Measurements from ENCODE around the gene KLHL10.
"Not testable (repeated sequence)": the region's sequence is repeated elsewhere in the genome, so short reads cannot be mapped to it uniquely, and the experiment has no call there.

Gene KLHL10

DNA sequence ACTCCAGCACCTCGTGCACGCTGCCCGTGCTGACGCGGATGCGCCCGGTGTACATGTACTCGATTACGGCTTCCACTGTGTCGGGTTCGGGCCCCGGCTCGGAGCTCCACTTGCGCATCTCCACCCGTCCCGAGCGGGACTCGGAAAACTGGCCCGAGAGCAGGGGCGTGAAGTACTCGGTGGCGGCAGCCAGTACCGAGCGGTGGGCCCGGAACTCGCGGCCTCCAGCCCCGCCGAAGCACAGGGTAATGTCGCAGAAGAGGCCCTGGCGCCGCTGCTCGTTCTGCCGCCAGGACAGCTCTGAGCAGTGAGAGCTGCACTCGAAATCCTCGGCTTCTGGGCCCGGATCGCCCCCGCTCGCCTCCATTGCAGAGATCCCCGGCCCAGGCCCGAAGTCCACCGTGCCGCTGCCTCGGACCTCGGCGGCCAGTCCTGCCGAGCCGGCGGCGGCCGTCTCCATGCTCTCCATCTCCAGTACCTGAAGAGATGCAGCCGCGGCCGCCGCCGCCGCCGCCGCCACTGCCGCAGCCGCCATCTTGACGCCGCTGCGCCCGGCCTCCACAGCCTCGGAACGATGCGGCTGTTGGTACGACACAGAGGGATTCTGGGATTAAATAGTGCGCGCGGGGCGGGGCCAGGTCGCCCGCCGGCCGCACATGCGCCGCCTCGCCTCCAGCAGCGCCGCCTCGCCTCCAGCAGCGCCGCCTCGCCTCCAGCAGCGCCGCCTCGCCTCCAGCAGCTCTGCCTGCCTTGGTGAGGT is 27.4 kb downstream of the KLHL10 start, which contains the start of gene KLHL11:
KLHL11 (minus strand) TSS at position 588 of the 760 bp plus-strand sequence; CDS start at position 535, 53 bp downstream.
- Histone ChIP-seq H3K4me1 (ENCODE audit: control insufficient read depth, insufficient read depth, low read length) (peaks cover 14% of the 10 kb centered on the region), H3K36me3 (ENCODE audit: control insufficient read depth, insufficient read depth, low read length, severe bottlenecking) (peaks cover 35% of the 10 kb centered on the region), H3K9ac (ENCODE audit: low read length) (peak within 1 kb of the TSS; percentile 96), H3K4me3 (ENCODE audit: low read length) (peak within 1 kb of the TSS; percentile 92), H3K27me3 (replicated peaks; ENCODE audit: control insufficient read depth, insufficient read depth, low read length) (no peaks in the 10 kb centered on the region), H3K9me3 (ENCODE audit: control insufficient read depth, low read length) (no peaks in the 10 kb centered on the region)
- peak; percentile 97 for DNase-seq (ENCODE audit: low read depth)

DNA sequence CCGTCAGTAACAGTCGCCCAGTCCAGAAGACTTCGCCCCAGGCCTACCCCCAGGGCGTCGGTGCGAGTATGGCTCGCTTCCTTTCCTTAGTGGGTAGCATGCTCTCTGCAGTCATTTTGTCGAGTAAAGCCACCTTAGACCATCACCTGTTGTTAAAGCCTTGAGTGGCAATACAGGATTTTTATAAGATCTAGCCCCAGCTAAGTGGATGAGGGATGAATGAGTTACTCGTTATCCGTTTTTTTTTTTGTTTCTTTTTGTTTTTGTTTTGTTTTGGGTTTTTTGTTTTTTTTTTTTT is 27.9 kb downstream of the KLHL10 start:
- H3K9ac ChIP-seq (ENCODE audit: low read length), result peak overlapping the region; percentile 60
- H3K4me3 ChIP-seq (ENCODE audit: low read length), result peak overlapping the region; percentile 92
- no peak for DNase-seq (ENCODE audit: low read depth)
- no peaks in the 10 kb centered on the region for H3K9me3 ChIP-seq (ENCODE audit: control insufficient read depth, low read length)
- H3K27me3 ChIP-seq (replicated peaks; ENCODE audit: control insufficient read depth, insufficient read depth, low read length), result no peaks in the 10 kb centered on the region
- peaks cover 14% of the 10 kb centered on the region for H3K4me1 ChIP-seq (ENCODE audit: control insufficient read depth, insufficient read depth, low read length)
- peaks cover 40% of the 10 kb centered on the region for H3K36me3 ChIP-seq (ENCODE audit: control insufficient read depth, insufficient read depth, low read length, severe bottlenecking)

DNA sequence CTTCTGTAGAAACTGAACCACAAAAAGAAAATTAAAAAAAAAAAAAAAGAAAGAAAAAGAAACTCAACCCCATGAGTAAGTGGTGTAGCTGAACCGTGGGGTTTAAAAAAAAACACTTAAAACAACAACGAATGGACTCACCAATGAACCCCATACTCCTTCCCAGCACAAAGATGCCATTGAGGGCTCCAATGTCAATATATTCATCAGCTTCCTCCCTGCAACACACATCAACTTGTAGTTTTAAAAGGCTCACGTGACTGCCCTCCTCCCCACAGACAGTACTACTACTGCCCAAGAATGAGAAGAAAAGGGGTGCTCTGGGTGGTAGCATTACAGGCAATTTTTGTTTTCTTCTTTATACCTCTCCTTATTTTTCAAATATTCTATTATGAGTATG is 30.9 kb downstream of the KLHL10 start:
- no peak for DNase-seq (ENCODE audit: low read depth)
- Histone ChIP-seq H3K9ac (ENCODE audit: low read length) (no peak overlapping the region), H3K36me3 (ENCODE audit: control insufficient read depth, insufficient read depth, low read length, severe bottlenecking) (peaks cover 71% of the 10 kb centered on the region), H3K9me3 (ENCODE audit: control insufficient read depth, low read length) (no peaks in the 10 kb centered on the region), H3K27me3 (replicated peaks; ENCODE audit: control insufficient read depth, insufficient read depth, low read length) (no peaks in the 10 kb centered on the region), H3K4me3 (ENCODE audit: low read length) (no peak overlapping the region), H3K4me1 (ENCODE audit: control insufficient read depth, insufficient read depth, low read length) (peaks cover 11% of the 10 kb centered on the region)

DNA sequence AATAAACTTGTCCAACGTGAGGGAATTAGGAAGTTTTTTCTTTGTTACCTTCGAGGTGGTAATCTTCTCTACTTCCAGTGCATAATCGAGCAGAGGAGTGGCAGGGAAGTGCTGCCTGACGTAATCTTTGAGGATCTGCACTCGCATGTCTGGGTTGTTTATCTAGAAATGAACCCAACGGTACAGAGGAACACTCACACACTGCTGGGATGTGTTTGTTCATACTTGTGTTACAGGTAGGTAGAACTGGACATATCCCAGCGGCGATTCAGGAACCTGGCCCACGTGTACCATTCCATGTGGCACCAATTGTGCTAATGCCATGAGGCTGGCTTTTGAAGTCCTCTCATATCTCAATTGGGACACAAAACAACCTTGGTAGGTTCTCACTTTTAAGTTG is 31.8 kb downstream of the KLHL10 start:
- peaks cover 77% of the 10 kb centered on the region for H3K36me3 ChIP-seq (ENCODE audit: control insufficient read depth, insufficient read depth, low read length, severe bottlenecking)
- DNase-seq (ENCODE audit: low read depth), result no peak
- peak overlapping the region; percentile 6 for H3K9ac ChIP-seq (ENCODE audit: low read length)
- H3K9me3 ChIP-seq (ENCODE audit: control insufficient read depth, low read length), result no peaks in the 10 kb centered on the region
- no peaks in the 10 kb centered on the region for H3K27me3 ChIP-seq (replicated peaks; ENCODE audit: control insufficient read depth, insufficient read depth, low read length)
- H3K4me1 ChIP-seq (ENCODE audit: control insufficient read depth, insufficient read depth, low read length), result peaks cover 8% of the 10 kb centered on the region
- no peak overlapping the region for H3K4me3 ChIP-seq (ENCODE audit: low read length)

DNA sequence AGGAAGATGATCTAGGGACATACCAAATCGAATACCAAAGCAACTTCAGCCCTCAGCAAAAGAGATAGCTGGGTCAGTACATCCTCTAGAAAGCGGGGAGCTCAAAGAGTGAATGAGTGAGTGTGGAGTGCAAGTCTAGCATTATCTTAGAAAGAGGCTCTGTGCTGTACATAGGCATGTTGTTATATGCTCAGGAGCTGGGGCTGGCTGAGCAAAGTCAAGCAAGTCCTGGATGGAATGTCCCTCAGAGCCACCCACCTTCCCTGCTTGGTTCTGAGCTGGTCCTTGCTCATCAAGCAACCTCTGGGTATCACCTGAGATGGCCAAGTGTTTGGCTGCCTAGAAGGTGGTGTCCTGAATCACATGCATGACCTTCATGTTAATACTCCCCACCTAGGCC is 32.5 kb downstream of the KLHL10 start:
- no peak overlapping the region for H3K9ac ChIP-seq (ENCODE audit: low read length)
- no peaks in the 10 kb centered on the region for H3K27me3 ChIP-seq (replicated peaks; ENCODE audit: control insufficient read depth, insufficient read depth, low read length)
- H3K4me3 ChIP-seq (ENCODE audit: low read length), result no peak overlapping the region
- no peak for DNase-seq (ENCODE audit: low read depth)
- H3K9me3 ChIP-seq (ENCODE audit: control insufficient read depth, low read length), result no peaks in the 10 kb centered on the region
- peaks cover 7% of the 10 kb centered on the region for H3K4me1 ChIP-seq (ENCODE audit: control insufficient read depth, insufficient read depth, low read length)
- peaks cover 81% of the 10 kb centered on the region for H3K36me3 ChIP-seq (ENCODE audit: control insufficient read depth, insufficient read depth, low read length, severe bottlenecking)

DNA sequence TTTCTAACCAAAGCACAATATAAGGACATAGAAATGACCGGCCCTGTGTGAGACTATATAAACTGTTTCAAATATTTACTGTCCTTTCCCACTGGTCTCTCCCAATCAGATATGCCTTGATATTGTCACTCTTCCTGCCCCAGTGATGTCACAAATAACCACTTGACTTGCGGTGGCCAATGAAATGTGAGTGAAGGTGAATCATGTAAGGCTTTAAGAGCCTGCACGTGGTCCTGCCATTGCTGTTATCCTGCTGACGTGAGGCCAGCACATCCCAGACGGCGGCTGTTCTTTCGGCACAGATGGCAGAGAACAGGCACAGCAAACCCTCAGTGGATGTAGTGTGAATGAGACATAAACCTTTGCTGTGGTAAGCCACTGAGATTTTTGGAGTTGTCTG is 33.0 kb downstream of the KLHL10 start:
- H3K27me3 ChIP-seq (replicated peaks; ENCODE audit: control insufficient read depth, insufficient read depth, low read length), result no peaks in the 10 kb centered on the region
- no peaks in the 10 kb centered on the region for H3K9me3 ChIP-seq (ENCODE audit: control insufficient read depth, low read length)
- no peak for DNase-seq (ENCODE audit: low read depth)
- H3K9ac ChIP-seq (ENCODE audit: low read length), result no peak overlapping the region
- H3K36me3 ChIP-seq (ENCODE audit: control insufficient read depth, insufficient read depth, low read length, severe bottlenecking), result peaks cover 83% of the 10 kb centered on the region
- peaks cover 7% of the 10 kb centered on the region for H3K4me1 ChIP-seq (ENCODE audit: control insufficient read depth, insufficient read depth, low read length)
- H3K4me3 ChIP-seq (ENCODE audit: low read length), result no peak overlapping the region

DNA sequence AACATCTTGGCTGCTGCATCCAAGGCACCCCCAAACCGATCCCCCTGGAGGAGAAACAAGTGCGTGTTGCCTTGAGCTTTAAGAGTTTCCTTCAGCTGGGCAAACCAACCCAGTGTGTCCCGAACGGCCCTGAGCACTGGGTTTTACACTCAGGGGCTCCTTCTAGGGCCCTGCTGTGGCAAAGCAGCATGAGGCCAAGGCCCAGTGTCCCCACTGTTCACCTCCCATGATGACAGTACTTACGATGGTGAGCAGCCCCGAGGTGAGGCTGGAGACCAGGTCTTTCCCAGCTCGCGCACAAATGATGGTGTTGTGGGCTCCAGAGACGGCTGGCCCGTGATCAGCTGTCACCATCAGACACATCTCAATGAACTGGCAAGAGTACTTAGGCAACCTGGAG is 34.2 kb downstream of the KLHL10 start:
- Histone ChIP-seq H3K4me1 (ENCODE audit: control insufficient read depth, insufficient read depth, low read length) (peaks cover 7% of the 10 kb centered on the region), H3K9me3 (ENCODE audit: control insufficient read depth, low read length) (no peaks in the 10 kb centered on the region), H3K27me3 (replicated peaks; ENCODE audit: control insufficient read depth, insufficient read depth, low read length) (no peaks in the 10 kb centered on the region), H3K9ac (ENCODE audit: low read length) (no peak overlapping the region), H3K4me3 (ENCODE audit: low read length) (no peak overlapping the region), H3K36me3 (ENCODE audit: control insufficient read depth, insufficient read depth, low read length, severe bottlenecking) (peaks cover 81% of the 10 kb centered on the region)
- no peak for DNase-seq (ENCODE audit: low read depth)

DNA sequence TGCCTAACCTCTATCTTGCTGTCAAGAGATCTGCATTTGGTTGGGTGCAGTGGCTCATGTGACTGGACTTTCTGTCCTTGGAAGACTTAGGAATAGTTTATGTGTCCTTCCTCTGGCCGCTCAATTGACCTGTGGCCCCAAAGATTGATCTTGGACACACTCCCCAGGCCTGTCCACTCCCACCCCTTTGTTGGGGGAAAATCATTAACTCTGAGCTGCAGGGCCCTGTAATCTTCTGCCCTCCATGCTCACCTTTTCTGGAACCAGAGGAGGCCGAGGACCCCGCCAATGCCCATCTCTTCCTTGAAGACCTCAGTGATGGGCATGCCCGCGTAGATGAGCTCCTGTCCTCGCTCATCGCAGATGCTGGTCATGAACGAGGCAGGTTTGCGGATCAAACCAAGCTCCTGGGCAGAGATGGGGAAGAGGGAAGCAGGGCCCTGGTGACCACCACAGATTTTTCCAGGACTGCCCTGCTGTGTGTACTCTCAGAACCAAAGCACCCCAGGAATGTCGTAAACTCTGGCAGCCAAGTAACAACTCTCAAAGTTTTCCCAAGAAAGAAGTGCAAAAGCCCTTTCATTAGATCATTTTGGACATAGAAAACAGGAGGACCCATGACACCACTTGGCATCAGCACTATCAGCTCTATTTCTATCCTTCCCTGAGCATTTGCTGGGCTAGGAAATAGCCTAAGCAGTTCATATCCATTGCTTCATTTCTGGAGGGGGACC is 36.1 kb downstream of the KLHL10 start:
- H3K4me3 ChIP-seq (ENCODE audit: low read length), result no peak overlapping the region
- H3K9me3 ChIP-seq (ENCODE audit: control insufficient read depth, low read length), result no peaks in the 10 kb centered on the region
- peaks cover 7% of the 10 kb centered on the region for H3K4me1 ChIP-seq (ENCODE audit: control insufficient read depth, insufficient read depth, low read length)
- H3K36me3 ChIP-seq (ENCODE audit: control insufficient read depth, insufficient read depth, low read length, severe bottlenecking), result peaks cover 83% of the 10 kb centered on the region
- DNase-seq (ENCODE audit: low read depth), result no peak
- no peaks in the 10 kb centered on the region for H3K27me3 ChIP-seq (replicated peaks; ENCODE audit: control insufficient read depth, insufficient read depth, low read length)
- peak overlapping the region; percentile 2 for H3K9ac ChIP-seq (ENCODE audit: low read length)

DNA sequence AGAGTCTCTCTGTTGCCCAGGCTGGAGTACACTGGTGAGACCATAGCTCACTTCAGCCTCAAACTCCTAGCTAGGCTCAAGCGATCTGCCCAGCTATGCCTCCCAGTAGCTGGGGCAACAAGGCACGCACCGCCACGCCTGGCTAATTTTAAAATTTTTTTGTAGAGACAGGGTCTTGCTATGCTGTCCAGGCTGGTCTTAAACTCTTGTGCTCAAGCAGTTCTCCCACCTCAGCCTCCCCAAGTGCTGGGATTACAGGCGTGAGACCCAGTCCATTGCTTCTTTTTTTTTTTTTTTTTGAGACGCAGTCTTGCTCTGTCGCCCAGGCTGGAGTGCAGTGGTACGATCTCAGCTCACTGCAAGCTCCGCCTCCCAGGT is 36.7 kb downstream of the KLHL10 start:
- H3K9me3 ChIP-seq (ENCODE audit: control insufficient read depth, low read length); H3K9ac ChIP-seq (ENCODE audit: low read length); DNase-seq (ENCODE audit: low read depth); H3K4me1 ChIP-seq (ENCODE audit: control insufficient read depth, insufficient read depth, low read length); H3K4me3 ChIP-seq (ENCODE audit: low read length); H3K27me3 ChIP-seq (replicated peaks; ENCODE audit: control insufficient read depth, insufficient read depth, low read length): not testable (repeated sequence)
- H3K36me3 ChIP-seq (ENCODE audit: control insufficient read depth, insufficient read depth, low read length, severe bottlenecking), result peaks cover 83% of the 10 kb centered on the region

DNA sequence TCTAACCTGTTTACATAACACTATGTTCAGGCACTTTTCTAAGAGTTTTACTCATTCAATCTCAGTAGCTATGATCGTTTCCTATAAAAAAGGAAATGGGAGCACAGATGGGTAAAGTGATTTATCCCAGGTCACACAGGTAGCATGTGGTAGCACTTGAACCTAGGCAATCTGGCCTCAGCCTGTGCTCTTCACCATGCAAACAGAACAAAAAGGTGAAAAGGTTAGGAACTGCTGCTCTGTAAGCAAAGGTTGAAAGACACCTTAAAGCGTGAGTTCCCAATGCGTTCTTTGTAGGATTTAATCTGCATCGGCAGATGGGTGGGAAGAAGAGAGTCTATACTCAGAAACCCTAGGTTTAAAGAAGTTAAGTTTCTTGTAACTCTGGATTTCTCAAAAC is 42.5 kb downstream of the KLHL10 start:
- H3K4me1 ChIP-seq (ENCODE audit: control insufficient read depth, insufficient read depth, low read length), result no peaks in the 10 kb centered on the region
- H3K36me3 ChIP-seq (ENCODE audit: control insufficient read depth, insufficient read depth, low read length, severe bottlenecking), result peaks cover 85% of the 10 kb centered on the region
- H3K9ac ChIP-seq (ENCODE audit: low read length), result no peak overlapping the region
- H3K27me3 ChIP-seq (replicated peaks; ENCODE audit: control insufficient read depth, insufficient read depth, low read length), result no peaks in the 10 kb centered on the region
- no peak overlapping the region for H3K4me3 ChIP-seq (ENCODE audit: low read length)
- no peaks in the 10 kb centered on the region for H3K9me3 ChIP-seq (ENCODE audit: control insufficient read depth, low read length)
- DNase-seq (ENCODE audit: low read depth), result no peak

DNA sequence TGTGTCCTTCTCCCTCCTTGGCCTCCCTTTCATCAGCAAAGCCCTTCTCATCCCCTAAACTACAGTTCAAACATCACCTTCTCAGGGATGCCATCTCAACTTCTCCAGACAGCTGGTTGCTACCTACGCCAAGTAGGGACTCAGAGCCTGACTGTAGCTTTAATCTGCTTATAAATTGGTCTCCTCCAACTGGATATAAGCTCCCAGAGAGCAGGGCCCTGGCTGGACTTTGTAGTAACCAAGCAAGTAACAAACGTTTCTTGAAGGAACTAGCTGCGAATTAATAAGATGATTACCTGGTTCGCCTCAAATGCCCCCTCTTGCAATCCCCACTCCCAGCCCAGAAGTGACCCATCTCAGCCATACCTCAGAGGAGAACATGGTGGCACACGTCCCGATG is 45.1 kb downstream of the KLHL10 start:
- DNase-seq (ENCODE audit: low read depth), result no peak
- no peak overlapping the region for H3K9ac ChIP-seq (ENCODE audit: low read length)
- H3K36me3 ChIP-seq (ENCODE audit: control insufficient read depth, insufficient read depth, low read length, severe bottlenecking), result peaks cover 97% of the 10 kb centered on the region
- no peaks in the 10 kb centered on the region for H3K9me3 ChIP-seq (ENCODE audit: control insufficient read depth, low read length)
- H3K4me1 ChIP-seq (ENCODE audit: control insufficient read depth, insufficient read depth, low read length), result no peaks in the 10 kb centered on the region
- H3K27me3 ChIP-seq (replicated peaks; ENCODE audit: control insufficient read depth, insufficient read depth, low read length), result no peaks in the 10 kb centered on the region
- H3K4me3 ChIP-seq (ENCODE audit: low read length), result no peak overlapping the region
